Smooth muscle cell of the brain vasculature (primary cell): ENCODE data around the gene MFSD12.

ENCODE experiments used
- DNase-seq: peaks from one replicate; pipeline ENCODE4 v3.0.0-alpha.2; 2012; ENCODE audit warnings: low read depth, low spot score

Gene MFSD12

GRCh38 chr19:3557461-3558248 is at the start of gene MFSD12:
Gene MFSD12 (minus strand): TSS chr19:3557586. CDS start chr19:3557403, 183 bp downstream.
- DNase-seq, result peak; percentile 71

- no peak for DNase-seq
These were observed 49.4 kb upstream of the MFSD12 start, which contains the start of gene TBXA2R for GRCh38 chr19:3606690-3607289. Gene TBXA2R (minus strand): TSS chr19:3606875. CDS start chr19:3600634, 6,241 bp downstream.

GRCh38 chr19:3606174-3606689 is 48.8 kb upstream of the MFSD12 start:
- no peak for DNase-seq

- DNase-seq, result no peak
These were observed 48.4 kb upstream of the MFSD12 start for GRCh38 chr19:3605770-3606169.

GRCh38 chr19:3605361-3605760 is 48.0 kb upstream of the MFSD12 start:
- no peak for DNase-seq

GRCh38 chr19:3604987-3605343 is 47.6 kb upstream of the MFSD12 start:
- no peak for DNase-seq

- no peak for DNase-seq
These were observed 47.0 kb upstream of the MFSD12 start for GRCh38 chr19:3604227-3604986.

GRCh38 chr19:3603121-3603811 is 45.9 kb upstream of the MFSD12 start:
- DNase-seq, result no peak

GRCh38 chr19:3601021-3601420 is 43.6 kb upstream of the MFSD12 start:
- no peak for DNase-seq

GRCh38 chr19:3599776-3600187 is 42.4 kb upstream of the MFSD12 start:
- no peak for DNase-seq

GRCh38 chr19:3595521-3596061 is 38.2 kb upstream of the MFSD12 start:
- no peak for DNase-seq

- no peak for DNase-seq
These were observed 35.8 kb upstream of the MFSD12 start for GRCh38 chr19:3593156-3593555.

GRCh38 chr19:3591876-3592613 is 34.7 kb upstream of the MFSD12 start:
- no peak for DNase-seq

- no peak for DNase-seq
These were observed 33.7 kb upstream of the MFSD12 start for GRCh38 chr19:3590991-3591659.

GRCh38 chr19:3589949-3590348 is 32.6 kb upstream of the MFSD12 start:
- no peak for DNase-seq

- no peak for DNase-seq
These were observed 32.1 kb upstream of the MFSD12 start for GRCh38 chr19:3589439-3589838.

GRCh38 chr19:3586707-3587346 is 29.4 kb upstream of the MFSD12 start:
- DNase-seq, result no peak

GRCh38 chr19:3586127-3586626 is 28.8 kb upstream of the MFSD12 start:
- no peak for DNase-seq
